Endothelial cell of umbilical vein (primary cell): Measurements from ENCODE around the gene SCYL1. TPM values are rescaled to one million over a fixed set of nuclear protein-coding genes. Genes with fewer than 3 reads are reported as not detected.

Source experiments
- BruUV-seq: library from RNA; stranded (reverse); fragments of 400-500 nt; replicated peaks from 2 replicates; lab custom pipeline; 2021; lab: Mats Ljungman, UMichigan
- CTCF ChIA-PET: fragments of 300-600, 350-600 bp; sonication (Branson Sonifier 250); formaldehyde crosslinking; loops from one replicate; lab custom pipeline; 2021; ENCODE audit warnings: antibody characterized with exemption, inconsistent platforms; lab: Charles Lee
- POLR2A ChIA-PET: fragments of 300-600, 350-600 bp; sonication (Branson Sonifier 250); formaldehyde crosslinking; loops from one replicate; lab custom pipeline; 2021; ENCODE audit warnings: antibody characterized with exemption, inconsistent platforms; lab: Charles Lee
- DNase-seq: peaks from one replicate; pipeline ENCODE4 v3.0.0-alpha.2; 2011; ENCODE audit warnings: low read depth, low spot score
- FAIRE-seq: peaks from 2 replicates; lab custom pipeline; 2011; peaks lifted over from hg19 to GRCh38; lab: Jason Lieb, UNC
- H2AFZ ChIP-seq: 2 replicates; pipeline ENCODE4 v1.6.0; 2012; ENCODE audit warnings: low read depth, low read length, control low read depth, inconsistent platforms
- H3K27ac ChIP-seq: 2 replicates; pipeline ENCODE4 v1.5.1; 2011; ENCODE audit warnings: low read depth, mild to moderate bottlenecking, control low read depth, low read length, moderate library complexity; ENCODE audit not compliant: insufficient read depth
- H3K27me3 ChIP-seq, 2 experiments: 2 replicates each; pipeline versions ENCODE4 v1.6.0 to v1.6.1; 2011; ENCODE audit warnings: low read length in 2 of 2, mixed read lengths in 1 of 2; ENCODE audit not compliant: control insufficient read depth in 2 of 2, insufficient read depth in 2 of 2
- H3K36me3 ChIP-seq, 2 experiments: 2 replicates in 1 of 2; 3 replicates in 1 of 2; pipeline ENCODE4 v1.5.1; 2011; ENCODE audit warnings: low read length in 2 of 2, mild to moderate bottlenecking in 1 of 2, moderate library complexity in 1 of 2; ENCODE audit not compliant: control insufficient read depth in 2 of 2, insufficient read depth in 2 of 2; ENCODE audit errors: extremely low read depth in 1 of 2
- H3K4me1 ChIP-seq: 3 replicates; pipeline ENCODE4 v1.5.1; 2011; ENCODE audit warnings: mild to moderate bottlenecking, low read length; ENCODE audit not compliant: control insufficient read depth, insufficient read depth; ENCODE audit errors: extremely low read depth
- H3K4me2 ChIP-seq: 2 replicates; pipeline ENCODE4 v1.6.1; 2011; ENCODE audit warnings: low read length, control low read depth, mixed read lengths; ENCODE audit not compliant: insufficient read depth
- H3K4me3 ChIP-seq, 3 experiments: fragments of 200-600 bp in 1 of 3; sonication (generic), shearing (Covaris generic) in 1 of 3; replicated peaks in 1 of 3; 2 replicates each; pipeline ENCODE4 v1.5.1; 2011 to 2016; ENCODE audit warnings: control low read depth in 3 of 3, low read length in 3 of 3, mild to moderate bottlenecking in 2 of 3, inconsistent platforms in 1 of 3, low read depth in 1 of 3, moderate library complexity in 1 of 3; ENCODE audit not compliant: insufficient read depth in 1 of 3
- H3K79me2 ChIP-seq: 2 replicates; pipeline ENCODE4 v1.6.0; 2012; ENCODE audit warnings: low read length, inconsistent platforms; ENCODE audit not compliant: control insufficient read depth, insufficient read depth
- H3K9ac ChIP-seq: replicated peaks from 2 replicates; pipeline ENCODE3; 2011; ENCODE audit warnings: low read length, control low read depth; ENCODE audit not compliant: insufficient read depth; ENCODE audit errors: extremely low read depth
- H3K9me1 ChIP-seq: replicated peaks from 3 replicates; pipeline ENCODE4 v1.6.0; 2011; ENCODE audit warnings: mild to moderate bottlenecking, low read length; ENCODE audit not compliant: control insufficient read depth, insufficient read depth; ENCODE audit errors: extremely low read depth
- H3K9me3 ChIP-seq: replicated peaks from 2 replicates; pipeline ENCODE4 v1.5.1; 2012; ENCODE audit warnings: low read length, inconsistent platforms; ENCODE audit not compliant: control insufficient read depth, insufficient read depth
- H4K20me1 ChIP-seq: replicated peaks from 2 replicates; pipeline ENCODE3; 2011; ENCODE audit warnings: mild to moderate bottlenecking, low read length; ENCODE audit not compliant: control insufficient read depth, insufficient read depth; ENCODE audit errors: extremely low read depth
- EZH2 ChIP-seq: IDR thresholded peaks from 2 replicates; pipeline ENCODE4 v1.6.1; 2012; ENCODE audit warnings: borderline replicate concordance, low read depth, mild to moderate bottlenecking, moderate library complexity, low read length, inconsistent platforms; ENCODE audit not compliant: severe bottlenecking
- FOS ChIP-seq: IDR thresholded peaks from 2 replicates; pipeline ENCODE4 v1.6.1; 2011; ENCODE audit warnings: mild to moderate bottlenecking, low read length, moderate library complexity, borderline replicate concordance; ENCODE audit not compliant: insufficient read depth
- GATA2 ChIP-seq: IDR thresholded peaks from 2 replicates; pipeline ENCODE4 v1.7.0; 2011; ENCODE audit warnings: low read depth, mild to moderate bottlenecking, moderate library complexity, mixed read lengths, low read length; ENCODE audit not compliant: insufficient read length, insufficient read depth
- JUN ChIP-seq: IDR thresholded peaks from 2 replicates; pipeline ENCODE4 v1.6.1; 2011; ENCODE audit warnings: borderline replicate concordance, low read depth; ENCODE audit not compliant: insufficient read length, insufficient read depth
- MYC ChIP-seq: IDR thresholded peaks from one replicate; pipeline ENCODE4 v1.6.1; 2011; ENCODE audit warnings: mild to moderate bottlenecking, low read depth, low read length
- POLR2A ChIP-seq: IDR thresholded peaks from 2 replicates; pipeline ENCODE4 v1.6.1; 2012; ENCODE audit warnings: low read depth, mild to moderate bottlenecking, control low read depth, low read length
- POLR2AphosphoS5 ChIP-seq: IDR thresholded peaks from 2 replicates; pipeline ENCODE4 v1.6.1; 2012; ENCODE audit warnings: low read depth, mild to moderate bottlenecking, control low read depth, low read length, moderate library complexity; ENCODE audit not compliant: insufficient read depth
- dilution Hi-C: fragments of 300-500 bp; cut with MboI; formaldehyde crosslinking; loops from one replicate; pipeline ENCODE4 v1.15.0; 2019; ENCODE audit warnings: low sequenced_read_pairs; ENCODE audit not compliant: extremely low pct_ligation_motif_present
- intact Hi-C: fragments of 100-400 bp; cut with micrococcal nuclease; formaldehyde crosslinking; loops from one replicate; pipeline ENCODE4 v1.10.0; 2022
- polyA plus RNA-seq, 4 experiments: library from polyadenylated mRNA; depleted of rRNA in 3 of 4; stranded (reverse) in 3 of 4; unstranded in 1 of 4; fragments of >200 nt; gene quantifications; 2 replicates each; pipeline versions ENCODE4 v1.2.1 to v1.2.3, GENCODE V29; 2011 to 2012; ENCODE audit warnings: missing spikeins in 1 of 4
- total RNA-seq: library from RNA; stranded (reverse); gene quantifications from 2 replicates; pipeline ENCODE4 v1.2.3, GENCODE V29; 2021
- TF ChIP-seq, protein P1 (sequence below): IDR thresholded peaks from 2 replicates; pipeline ENCODE4 v1.6.1; 2011; ENCODE audit not compliant: insufficient read depth, insufficient read length
- TF ChIP-seq, protein P2 (sequence below), 2 donors: IDR thresholded peaks; 1 replicate in 1 of 2; 2 replicates in 1 of 2; pipeline ENCODE4 v1.5.1; 2011; ENCODE audit warnings: low read length in 2 of 2, mild to moderate bottlenecking in 2 of 2, moderate library complexity in 2 of 2, control low read depth in 1 of 2, inconsistent platforms in 1 of 2, low read depth in 1 of 2; ENCODE audit not compliant: insufficient read depth in 1 of 2; ENCODE audit errors: extremely low read depth in 1 of 2

Gene SCYL1
- total and polyA plus RNA-seq, 2 donors (not counting 3 experiments of a cell fraction or from before 2014, with no cell fraction given), result 88.2 to 126 TPM

DNA sequence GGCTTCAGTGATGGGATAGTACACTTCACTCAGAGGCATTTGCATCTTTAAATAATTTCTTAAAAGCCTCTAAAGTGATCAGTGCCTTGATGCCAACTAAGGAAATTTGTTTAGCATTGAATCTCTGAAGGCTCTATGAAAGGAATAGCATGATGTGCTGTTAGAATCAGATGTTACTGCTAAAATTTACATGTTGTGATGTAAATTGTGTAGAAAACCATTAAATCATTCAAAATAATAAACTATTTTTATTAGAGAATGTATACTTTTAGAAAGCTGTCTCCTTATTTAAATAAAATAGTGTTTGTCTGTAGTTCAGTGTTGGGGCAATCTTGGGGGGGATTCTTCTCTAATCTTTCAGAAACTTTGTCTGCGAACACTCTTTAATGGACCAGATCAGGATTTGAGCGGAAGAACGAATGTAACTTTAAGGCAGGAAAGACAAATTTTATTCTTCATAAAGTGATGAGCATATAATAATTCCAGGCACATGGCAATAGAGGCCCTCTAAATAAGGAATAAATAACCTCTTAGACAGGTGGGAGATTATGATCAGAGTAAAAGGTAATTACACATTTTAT lies 21.4 kb upstream of the SCYL1 start:
- H4K20me1 ChIP-seq, result peaks cover 23% of the 10 kb centered on the region
- intact Hi-C loops, result no loop called here

More for the DNA sequence above, 21.4 kb upstream of the SCYL1 start:
- no peak for DNase-seq
- peaks cover 27% of the 10 kb centered on the region for H3K4me1 ChIP-seq
- no peaks in the 10 kb centered on the region for H3K9me3 ChIP-seq
- CTCF ChIA-PET, result interaction anchor here (0.6 to 7.8 kb wide), 5 partner anchors 15 to 75 kb away, joined by 3 to 95 read pairs (median 3); no protein-coding TSS in a partner anchor
- H3K36me3 ChIP-seq, result peaks cover 27 to 33% of the 10 kb centered on the region in 2 experiments
- H3K27me3 ChIP-seq, result no peaks in the 10 kb centered on the region
- no TSS peak for BruUV-seq
- H3K27ac ChIP-seq, result peak overlapping the region; percentile 89
- no peak for TF ChIP-seq JUN
- TF ChIP-seq GATA2, result no peak
- no peak for TF ChIP-seq POLR2A
- no peak for TF ChIP-seq POLR2AphosphoS5
- TF ChIP-seq, protein P1, sequence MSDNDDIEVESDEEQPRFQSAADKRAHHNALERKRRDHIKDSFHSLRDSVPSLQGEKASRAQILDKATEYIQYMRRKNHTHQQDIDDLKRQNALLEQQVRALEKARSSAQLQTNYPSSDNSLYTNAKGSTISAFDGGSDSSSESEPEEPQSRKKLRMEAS, result no peak
- TF ChIP-seq, protein P2, sequence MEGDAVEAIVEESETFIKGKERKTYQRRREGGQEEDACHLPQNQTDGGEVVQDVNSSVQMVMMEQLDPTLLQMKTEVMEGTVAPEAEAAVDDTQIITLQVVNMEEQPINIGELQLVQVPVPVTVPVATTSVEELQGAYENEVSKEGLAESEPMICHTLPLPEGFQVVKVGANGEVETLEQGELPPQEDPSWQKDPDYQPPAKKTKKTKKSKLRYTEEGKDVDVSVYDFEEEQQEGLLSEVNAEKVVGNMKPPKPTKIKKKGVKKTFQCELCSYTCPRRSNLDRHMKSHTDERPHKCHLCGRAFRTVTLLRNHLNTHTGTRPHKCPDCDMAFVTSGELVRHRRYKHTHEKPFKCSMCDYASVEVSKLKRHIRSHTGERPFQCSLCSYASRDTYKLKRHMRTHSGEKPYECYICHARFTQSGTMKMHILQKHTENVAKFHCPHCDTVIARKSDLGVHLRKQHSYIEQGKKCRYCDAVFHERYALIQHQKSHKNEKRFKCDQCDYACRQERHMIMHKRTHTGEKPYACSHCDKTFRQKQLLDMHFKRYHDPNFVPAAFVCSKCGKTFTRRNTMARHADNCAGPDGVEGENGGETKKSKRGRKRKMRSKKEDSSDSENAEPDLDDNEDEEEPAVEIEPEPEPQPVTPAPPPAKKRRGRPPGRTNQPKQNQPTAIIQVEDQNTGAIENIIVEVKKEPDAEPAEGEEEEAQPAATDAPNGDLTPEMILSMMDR (IDR thresholded peaks at IDR 0.05; ENCODE audit: extremely low read depth in 1 of 2, insufficient read depth in 1 of 2, low read depth in 1 of 2, low read length in 2 of 2), result no peak
- TF ChIP-seq EZH2, result no peak
- TF ChIP-seq FOS, result no peak
- no peak for TF ChIP-seq MYC
- FAIRE-seq, result no peak
- no peaks in the 10 kb centered on the region for H3K9me1 ChIP-seq
- peak overlapping the region; percentile 95 for H3K9ac ChIP-seq
- H3K4me2 ChIP-seq, result peak overlapping the region; percentile 97
- POLR2A ChIA-PET, result interaction anchor here (1.2 to 13.9 kb wide), 8 partner anchors 14 to 83 kb away, joined by 4 to 283 read pairs (median 66); partner anchors contain the start of gene NEAT1
- no peak overlapping the region for H2AFZ ChIP-seq
- peaks cover 78% of the 10 kb centered on the region for H3K79me2 ChIP-seq
- dilution Hi-C loops, result no loop called here
- H3K4me3 ChIP-seq, result peak overlapping the region; percentile 67 to 98 (median 91)
